NCI-H1105 (cell line): ENCODE results near the gene SH3TC1.

Source experiments
- DNase-seq: peaks from one replicate; lab custom pipeline; 2025; lab: John Stamatoyannopoulos, UW

SH3TC1 gene

DNA sequence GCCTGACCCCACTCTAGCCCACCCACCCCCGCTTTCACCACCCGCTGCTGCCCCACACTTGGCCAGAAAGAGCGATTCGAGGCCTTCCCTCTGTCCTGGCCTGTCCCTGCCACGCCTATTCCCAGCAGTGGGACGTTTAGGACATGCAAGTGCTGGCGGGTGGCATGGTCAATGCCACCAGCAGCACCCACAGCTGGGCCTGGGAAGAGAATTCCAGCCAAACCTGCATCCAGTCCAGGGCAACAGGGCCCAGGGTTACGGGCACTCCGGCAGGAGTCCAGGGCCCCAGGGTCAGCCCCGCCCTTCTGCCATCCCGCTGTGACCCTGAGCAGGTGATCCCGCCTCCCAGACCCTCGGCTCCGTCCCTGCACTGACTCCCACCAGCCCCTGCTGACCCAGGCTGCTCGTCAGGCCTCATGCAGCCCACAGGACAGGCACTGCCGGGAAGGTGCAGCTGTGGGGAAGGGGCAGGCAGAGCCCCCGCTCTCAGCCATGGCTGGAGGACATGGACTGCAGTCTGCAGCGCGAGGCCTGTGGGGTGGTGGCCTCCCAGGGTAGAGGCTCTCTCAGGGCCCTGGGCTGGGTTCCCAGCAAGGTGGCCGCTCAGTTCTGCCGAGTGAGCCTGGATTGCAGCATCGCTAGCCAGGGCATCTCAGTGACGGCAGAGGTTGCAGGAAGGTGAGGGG, 63.7 kb downstream of the SH3TC1 start:
- no peak for DNase-seq

DNA sequence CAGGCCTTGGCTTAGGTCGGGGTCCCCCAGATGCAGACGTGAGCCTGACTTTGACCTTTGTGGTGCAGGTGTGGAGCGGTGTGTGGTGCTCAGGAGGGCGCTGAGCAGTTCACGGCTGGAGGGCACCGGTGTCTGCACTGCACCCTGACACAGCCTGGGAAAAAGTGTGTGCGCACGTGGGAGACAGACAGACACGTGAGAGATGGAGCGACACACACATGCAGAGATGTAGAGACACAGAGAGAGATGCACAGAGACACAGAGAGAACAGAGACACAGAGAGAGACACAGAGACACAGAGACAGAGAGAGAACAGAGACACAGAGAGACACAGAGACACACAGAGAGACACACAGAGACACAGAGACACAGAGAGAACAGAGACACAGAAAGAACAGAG, 64.3 kb downstream of the SH3TC1 start:
- DNase-seq: no peak

DNA sequence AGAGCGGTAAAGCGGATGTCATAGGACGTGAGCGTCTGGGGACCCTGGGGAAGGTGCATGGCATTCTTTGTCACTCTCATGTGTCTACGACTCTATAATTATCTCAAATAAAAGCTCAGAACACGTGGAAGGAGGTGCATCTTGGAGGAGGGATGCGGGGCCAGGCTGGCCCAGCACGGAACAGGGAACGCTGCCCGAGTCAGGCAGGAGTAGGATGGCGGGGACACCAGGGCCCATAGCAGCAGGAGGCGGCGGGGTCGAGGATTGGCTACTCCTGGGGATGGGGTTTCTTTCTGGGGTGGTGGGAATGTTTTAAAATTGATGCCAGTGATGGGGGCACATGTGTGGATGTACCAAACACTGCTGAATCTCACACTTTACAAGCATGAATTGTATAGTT, 65.0 kb downstream of the SH3TC1 start:
- DNase-seq: no peak

DNA sequence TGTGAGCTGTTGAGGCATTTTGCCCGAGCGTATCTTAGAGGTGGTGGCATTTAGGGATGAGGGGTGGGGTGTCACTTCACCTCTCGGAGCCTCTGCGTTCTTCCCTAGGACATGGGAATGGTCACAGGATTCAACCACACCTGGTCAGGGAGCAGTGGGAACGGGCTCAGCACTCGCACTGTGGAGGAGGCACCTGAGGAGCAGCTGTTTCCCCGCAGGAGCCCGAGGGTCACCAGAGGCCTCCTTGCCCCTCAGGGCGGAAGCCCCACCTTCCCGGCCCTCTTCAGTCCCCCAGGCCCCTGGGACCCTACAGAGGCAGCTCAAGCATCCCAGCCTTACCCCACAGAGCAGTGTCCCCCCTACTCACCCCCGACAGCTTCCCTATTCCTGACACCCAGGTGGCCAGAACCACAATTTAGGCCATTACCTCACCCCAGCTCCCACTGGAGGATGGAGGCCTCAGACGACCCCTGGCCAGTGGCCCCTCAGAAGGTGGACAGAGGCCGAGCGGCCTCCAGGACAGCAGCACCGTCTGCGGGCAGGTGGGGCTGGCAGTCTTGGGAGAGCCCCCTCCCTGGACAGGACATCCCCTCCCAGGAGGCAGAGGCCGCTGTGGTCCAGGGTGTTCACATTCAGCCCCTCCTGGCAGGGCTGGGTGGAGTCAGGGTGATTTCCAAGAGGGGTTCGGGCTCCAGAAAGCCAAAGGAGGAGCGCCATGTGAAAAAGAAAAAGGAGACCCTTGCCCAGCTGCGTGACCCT, 66.3 kb downstream of the SH3TC1 start:
- no peak for DNase-seq

DNA sequence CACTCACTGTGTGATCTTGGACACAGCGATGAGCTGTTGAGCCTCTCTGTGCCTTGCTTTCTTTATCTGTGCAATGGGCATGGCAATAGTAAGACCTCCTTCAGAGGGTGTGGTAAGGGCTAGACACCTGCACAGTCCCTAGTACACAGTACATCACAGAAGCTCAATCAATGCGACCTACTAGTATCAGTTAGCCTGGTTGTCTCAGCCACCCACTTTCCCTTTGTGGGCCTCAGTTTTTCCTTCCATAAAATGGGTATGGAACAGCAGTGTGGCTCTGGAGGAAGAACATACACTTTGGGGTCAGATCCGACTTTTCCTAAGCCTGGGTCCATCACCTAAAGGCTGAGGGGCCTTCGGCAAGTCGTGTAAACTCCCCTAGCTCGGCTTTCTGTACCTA, 67.0 kb downstream of the SH3TC1 start:
- no peak for DNase-seq

DNA sequence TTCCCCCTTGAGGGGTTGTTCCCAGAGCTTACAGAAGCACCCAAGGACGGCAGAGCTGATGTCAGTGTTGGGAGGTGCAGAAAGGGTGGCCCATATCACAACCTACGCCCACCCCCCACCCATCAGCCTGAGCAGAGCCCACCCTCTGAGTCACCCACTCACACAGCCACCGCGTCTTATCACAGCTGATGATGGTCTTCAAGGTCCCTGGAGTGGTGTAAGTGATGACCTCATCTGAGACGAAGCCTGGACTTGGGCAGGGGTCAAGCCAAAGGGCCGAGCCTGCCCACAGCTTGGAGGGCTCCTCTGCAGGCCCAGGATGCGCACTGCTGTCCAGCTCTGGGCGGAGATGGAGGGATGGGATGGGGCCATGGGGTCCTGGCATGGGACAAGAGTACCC, 67.4 kb downstream of the SH3TC1 start:
- DNase-seq: no peak

DNA sequence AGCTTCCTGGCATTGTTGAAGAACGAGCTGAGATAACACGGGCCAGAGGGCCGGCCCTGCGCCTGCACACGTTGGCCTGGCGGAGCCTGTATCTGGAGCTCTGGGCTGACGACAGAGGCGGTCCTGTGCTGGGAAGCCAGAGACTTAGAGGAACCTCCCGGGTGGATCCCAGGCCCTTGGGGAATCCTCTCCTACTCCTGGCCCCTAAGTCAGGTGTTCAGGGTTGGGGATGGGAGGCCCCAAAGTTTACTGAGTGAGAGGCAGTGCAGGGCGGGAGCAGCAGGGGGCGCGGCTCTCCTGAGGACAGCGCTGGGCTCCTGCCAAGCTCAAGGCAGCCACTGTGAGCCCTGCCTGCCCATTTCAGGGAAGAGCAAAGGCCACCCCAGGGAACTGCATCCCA, 68.0 kb downstream of the SH3TC1 start:
- DNase-seq: no peak

DNA sequence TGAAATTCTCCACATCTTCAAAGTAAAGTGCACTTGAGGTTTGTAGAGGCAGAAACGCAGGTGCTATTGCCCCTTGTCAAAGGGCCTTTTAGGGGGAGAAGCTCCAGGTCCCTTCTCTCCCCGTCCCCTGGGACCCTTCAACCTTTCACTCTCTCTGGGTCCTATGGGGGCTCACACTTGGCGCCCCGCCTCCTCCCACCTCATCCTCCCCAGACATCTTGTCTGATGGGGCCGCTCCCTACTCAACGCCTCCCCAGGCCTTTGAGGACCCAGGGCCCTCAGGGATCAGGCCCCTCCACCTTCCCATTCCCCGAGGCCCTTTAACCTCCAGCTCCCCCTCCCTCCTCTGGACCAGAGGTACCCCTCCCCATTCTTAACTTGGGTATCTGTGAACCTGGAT, 69.1 kb downstream of the SH3TC1 start:
- no peak for DNase-seq

DNA sequence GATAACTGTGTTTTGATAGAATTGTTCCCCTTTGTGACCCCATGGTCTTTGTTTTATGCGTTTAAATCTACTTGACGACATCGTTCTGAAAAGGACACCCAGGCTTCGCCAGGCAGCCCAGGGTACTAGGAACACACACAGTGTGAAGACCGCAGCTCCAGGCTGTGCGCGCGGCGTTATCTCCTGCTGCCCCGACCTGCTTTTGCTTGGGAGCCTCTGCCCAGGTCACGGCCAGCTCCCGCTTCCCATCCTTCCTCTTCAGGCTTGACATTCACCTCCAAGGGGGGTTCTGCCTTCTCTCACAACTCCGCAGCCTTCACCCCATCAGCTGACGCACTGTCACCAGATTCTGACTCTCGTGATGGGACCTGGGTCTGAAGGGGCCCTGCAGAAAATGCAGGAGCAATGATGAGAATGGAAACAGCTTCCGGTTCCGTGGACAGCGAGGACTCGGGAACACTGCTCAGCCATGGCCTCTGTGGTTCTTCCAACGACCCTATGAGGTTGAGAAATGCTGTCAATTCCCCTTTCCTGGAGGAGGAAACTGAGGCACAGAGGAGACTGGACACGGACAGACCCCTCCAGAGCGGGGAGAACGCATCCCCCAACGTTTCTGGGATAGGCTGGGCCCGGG, 69.9 kb downstream of the SH3TC1 start:
- DNase-seq: no peak

DNA sequence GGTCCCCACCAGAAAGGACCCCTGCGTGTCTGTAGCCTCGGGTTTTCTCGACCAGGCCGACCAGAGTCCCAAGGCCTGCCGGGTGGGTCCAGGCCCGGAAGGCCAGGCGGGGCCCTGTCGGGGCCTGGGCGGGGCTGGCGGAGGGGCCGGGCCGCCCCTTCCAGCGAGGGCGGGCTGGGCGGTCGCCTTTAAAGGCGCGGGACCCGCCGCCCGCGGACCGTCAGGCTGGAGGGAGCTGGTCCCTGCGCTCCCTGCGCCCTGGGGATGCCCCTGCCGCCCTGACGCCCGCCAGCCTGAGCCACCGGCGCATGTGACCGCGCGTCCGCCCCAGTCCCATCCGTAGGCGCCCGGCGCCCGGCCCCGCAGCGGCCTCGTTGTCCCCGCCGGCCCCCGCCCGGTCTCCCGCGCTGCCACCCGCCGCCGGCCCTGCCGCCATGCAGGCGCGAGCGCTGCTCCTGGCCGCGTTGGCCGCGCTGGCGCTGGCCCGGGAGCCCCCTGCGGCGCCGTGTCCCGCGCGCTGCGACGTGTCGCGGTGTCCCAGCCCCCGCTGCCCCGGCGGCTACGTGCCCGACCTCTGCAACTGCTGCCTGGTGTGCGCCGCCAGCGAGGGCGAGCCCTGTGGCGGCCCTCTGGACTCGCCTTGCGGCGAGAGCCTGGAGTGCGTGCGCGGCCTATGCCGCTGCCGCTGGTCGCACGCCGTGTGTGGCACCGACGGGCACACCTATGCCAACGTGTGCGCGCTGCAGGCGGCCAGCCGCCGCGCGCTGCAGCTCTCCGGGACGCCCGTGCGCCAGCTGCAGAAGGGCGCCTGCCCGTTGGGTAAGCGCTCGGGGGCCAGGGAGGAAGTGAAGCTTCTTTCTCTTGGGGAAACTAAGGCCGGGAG, 70.7 kb downstream of the SH3TC1 start, which contains the start of gene HTRA3:
TSS of gene HTRA3 (plus strand) at position 220 of the 883 bp plus-strand sequence. CDS start at position 435, 215 bp downstream.
- DNase-seq: no peak

DNA sequence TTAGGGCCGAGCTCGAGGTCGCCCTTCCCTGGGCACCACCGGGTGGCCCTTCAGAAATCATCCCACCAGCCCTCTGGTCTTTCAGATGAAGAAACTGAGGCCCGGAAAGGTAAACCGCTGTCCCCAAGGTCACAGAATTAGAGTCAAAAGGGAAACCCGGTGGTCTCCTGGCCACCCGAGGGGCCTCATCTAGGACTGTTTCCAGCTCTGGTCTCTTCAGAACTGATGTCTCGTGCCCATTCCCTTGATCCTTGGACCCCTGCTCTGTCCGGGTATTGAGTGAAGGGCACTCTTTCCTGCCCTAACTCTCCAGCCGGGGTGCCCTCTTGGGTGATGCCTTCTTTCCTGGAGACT, 71.3 kb downstream of the SH3TC1 start:
- DNase-seq: no peak

DNA sequence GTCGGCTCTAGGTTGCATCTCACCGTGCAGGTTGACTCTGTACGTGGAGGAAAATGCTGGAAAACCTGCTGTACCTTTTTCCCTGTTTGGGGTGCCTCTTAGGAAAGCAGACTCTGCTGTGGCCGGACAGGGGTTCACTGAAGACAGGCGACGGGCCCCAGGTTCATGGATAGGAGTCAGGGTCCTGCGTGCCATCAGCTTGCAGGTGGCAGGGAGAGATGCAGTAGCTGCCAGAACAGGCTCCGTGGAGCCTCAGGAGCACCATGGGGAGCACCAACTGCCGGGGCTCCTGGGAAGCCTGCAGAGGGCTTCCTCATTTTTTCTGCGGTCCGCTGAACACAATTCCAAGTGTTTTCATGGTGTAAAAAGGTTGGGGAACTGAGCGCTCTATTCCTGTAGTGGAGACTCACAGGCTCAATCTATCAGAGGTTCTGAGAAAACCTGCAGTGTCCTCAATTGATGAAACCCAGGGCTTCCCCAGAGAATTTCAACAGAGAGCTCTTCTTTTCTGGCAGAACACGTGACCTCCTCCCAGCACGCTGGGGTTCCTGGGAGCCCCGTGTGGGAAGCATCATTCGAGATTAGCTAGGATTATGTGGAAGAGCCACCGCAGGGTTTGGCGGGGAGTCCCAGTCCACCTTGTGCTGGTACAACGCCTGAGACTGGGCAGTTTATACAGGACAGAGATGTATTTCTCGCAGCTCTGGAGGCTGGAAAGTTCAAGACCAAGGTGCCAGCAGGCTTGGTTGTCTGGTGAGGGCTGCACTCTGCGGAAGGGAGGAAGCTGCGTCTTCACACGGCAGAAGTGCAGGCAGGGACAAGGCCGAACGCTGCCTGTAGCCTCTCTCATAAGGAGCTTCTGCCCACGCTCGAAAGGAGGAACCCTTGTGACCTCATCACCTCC, 72.1 kb downstream of the SH3TC1 start:
- no peak for DNase-seq

DNA sequence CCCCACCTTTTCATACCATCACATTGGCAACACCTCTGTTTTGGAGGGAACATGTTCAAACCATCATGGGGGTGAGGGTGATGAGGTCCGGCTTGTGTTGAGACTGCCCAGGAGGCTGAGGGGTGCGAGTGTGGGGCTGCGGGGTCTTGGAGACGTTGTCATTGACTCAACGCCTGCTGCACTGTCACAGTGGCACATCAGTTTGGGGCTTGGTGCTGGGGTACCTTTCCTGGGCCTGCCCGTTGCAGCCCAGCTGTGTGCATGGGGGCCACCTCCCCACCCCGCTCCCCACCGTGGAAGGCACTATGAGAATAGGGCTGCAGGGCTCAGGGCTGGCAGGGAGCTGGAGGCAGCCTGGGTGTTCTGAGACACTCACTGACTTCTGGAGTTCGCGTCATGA, 72.7 kb downstream of the SH3TC1 start:
- DNase-seq: no peak

DNA sequence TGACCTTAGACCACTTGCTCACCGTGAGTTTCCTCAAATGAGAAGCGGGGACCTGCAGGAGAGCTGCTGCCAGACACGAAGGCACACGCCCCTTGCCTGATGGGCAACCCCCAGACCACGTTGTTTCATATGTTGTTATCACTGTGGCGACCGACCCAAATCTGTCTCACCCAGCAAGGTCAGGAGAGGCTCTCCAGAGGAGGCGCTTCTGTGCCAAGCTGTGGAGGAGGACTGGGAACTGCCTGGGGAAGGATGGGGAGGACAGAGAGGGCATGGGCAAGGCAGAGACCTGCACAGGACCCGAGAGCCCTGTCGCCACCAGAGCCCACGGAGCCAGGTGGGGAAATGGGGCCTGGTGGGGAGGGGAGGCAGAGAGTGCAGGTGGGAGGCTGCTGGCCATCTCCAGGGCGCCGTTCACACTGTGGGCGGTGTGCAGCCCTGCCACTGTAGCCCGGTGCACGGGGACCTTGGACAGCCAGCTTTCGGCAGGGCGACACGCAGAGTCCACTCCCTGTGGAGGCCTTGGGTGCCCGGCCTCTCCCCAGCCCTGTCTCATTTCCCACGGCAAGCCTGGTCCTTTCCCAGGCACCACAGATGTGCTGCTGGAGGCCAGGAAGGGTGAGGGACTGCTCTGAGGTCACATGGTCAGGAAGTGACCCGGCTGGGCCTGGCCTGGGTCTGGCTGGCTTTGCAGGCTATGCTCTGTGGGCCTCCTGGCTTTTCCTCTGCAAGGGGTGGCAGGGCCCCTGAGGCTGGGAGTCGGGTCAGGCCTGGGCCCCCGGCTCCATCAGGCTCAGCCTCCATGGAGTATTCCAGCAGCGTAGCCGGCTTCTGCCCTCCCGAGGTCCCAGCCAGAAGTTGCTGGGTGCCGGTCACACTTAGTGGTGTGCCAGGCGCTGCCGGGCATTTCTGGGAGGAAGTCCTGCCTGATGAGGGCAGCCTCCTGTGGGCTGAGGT, 73.7 kb downstream of the SH3TC1 start:
- no peak for DNase-seq

DNA sequence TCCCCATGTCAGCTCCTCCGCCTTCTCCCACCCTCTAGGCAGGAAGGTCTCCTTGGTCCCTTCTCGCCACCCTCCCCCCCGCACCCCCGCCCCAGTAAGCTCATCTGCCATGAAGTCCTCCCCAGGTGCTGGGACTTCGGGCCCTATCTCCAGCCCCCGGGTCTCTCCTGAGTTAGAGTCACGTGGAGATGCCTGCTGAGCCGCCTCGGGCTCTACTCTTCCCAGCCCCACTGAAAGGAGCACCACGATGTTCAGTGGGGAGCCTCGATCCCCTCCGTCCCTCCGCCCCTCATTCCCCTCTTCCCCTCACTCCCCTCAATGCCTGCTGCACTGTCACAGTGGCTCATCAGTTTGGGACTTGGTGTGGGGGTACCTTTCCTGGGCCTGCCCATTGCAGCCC, 74.4 kb downstream of the SH3TC1 start:
- DNase-seq: no peak

DNA sequence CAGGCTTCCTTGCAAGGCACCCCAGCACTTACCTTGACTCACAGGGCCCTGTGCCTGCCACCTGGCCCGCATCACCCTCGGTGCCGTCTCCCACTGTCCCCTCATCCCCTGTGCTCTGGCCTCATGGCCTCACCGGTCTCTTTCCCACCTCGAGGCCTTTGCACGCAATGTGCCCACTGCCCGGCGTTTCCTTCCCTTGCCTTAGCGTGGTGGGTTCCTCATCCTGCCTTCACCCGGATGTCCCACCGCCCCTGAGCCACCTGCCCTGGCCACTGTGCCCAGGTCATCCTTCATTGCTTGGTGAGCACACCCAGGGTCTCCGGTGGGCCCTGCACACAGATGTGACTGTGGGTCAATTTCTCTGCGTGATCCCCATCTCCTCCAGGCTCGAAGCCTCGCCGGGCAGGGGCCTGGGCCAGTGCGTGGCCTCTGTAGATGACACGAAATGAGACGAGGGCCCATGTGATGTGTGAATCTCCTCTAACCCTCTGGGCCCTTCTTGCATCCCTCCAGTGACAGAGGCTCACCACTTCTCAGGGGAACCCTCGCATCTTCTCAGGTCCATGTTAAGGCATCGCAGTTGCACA, 75.1 kb downstream of the SH3TC1 start:
- no peak for DNase-seq

DNA sequence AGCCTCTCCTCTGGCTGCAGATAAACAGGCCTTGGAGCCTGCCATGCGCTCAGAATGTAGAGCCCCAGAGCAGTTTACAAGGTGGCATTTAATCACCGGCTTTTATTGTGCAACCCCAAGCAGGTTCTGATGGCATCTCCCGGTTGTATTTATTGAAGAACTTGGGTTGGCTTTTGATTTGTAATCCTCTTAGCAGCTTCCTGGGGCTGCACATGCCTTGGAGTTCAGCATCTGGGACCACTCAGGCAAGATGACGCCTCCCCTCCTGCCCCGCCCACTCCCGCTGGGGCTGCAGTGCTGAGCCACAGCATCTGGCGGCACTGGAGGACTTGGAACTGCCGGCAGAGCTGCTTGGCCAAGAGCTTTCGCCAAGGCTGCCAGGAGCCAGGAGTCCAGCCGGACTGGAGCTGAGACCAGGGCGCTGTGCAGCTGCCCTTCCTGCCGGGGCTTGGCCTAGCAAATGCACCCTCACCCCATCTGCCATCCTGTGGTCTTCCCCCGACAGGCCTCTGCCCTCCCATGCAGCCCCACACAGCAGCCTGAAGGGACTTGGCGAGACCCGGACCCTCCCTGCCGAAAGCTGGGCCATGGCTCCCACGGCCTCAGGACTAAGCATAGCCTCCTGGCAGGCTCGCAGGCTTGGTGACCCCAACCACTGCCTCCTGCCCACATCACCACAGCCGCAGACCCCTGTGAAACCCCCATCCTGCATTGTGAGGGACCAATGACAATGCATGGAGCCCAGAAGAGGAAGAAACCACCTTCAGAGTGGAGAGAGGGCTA, 75.9 kb downstream of the SH3TC1 start:
- DNase-seq: no peak

DNA sequence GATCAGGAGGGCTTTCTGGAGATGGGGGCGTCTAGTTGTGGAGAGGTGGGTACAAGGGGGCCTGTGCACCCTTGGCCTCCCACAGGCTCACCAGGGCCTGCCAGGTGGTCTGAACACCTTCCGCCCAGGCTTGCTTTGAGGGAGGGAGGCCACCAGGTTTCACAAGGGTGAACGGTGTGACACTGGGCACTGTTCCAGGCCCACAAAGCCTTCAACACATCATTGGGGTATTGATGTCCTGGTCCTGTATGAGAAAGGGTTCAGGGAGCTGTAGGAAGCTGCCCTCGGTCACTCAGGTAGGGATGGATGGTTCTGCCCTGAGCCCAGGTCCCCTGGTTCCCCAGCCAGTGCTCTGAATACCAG, 76.4 kb downstream of the SH3TC1 start:
- no peak for DNase-seq
